CD4-positive, alpha-beta T cell treated with Interleukin-6 for 4 hours (primary cell): Measurements from ENCODE around the gene STX11.
"Not testable (repeated sequence)": the region's sequence is repeated elsewhere in the genome, so short reads cannot be mapped to it uniquely, and the experiment has no call there.

Experiments
- DNase-seq: peaks from one replicate; pipeline ENCODE4 v3.0.0-alpha.2; 2020; ENCODE audit warnings: mixed read lengths

Gene STX11

DNA sequence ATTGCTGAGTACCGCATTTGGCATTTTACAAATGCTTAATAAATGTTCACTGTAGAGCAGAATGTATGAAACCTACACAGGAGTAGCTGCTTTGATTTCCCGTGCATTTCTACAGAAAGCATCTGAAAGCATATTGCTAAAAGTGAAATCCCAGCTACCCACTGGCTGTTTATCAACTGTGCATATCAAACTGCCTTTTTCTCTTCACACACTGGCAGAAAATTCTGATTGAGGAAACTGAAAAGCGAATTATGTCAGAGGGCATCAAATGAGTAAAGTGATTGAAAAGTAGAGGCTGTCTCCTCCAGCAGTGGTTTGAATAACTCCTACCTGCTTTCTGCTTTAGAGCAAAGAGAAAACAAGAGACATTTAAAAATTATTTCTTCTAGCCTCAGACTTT is 28.0 kb downstream of the STX11 start:
- DNase-seq: no peak

DNA sequence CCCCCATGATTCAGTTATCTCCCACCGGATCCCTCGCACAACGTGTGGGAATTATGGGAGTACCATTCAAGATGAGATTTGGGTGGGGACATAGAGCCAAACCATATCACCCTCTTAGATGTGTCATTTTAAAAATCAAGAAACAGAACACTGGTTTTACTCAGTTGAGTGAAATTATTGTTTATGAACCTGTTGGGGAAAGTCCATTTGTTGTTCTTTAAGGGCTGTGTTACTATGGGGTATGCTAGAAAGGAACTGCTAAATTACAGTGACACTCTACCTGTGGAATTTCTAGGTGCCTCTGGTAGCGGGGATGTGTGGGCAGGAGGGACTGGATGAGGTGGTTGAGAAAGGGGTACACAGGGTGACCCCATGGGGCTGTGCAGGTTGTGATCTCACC is 28.9 kb downstream of the STX11 start:
- DNase-seq: no peak

DNA sequence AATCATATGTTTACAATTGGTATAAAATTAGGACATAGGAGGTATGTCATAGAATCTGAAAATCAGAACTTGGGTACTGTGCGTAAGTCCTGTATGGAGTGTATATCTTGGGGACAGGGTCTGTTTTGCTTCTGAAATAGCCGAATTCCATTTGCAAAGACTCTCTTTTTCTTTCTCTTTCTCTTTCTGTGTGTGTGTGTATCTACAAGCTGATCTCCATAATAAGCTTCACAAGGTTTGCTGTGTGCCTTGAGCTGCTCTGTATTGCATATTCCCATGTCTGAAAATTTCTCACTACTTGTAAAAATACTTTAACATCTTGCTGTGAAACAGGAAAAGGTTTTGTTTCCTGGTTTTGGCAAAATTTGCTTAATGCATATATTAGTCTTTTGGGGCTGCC is 29.5 kb downstream of the STX11 start:
- DNase-seq: no peak

DNA sequence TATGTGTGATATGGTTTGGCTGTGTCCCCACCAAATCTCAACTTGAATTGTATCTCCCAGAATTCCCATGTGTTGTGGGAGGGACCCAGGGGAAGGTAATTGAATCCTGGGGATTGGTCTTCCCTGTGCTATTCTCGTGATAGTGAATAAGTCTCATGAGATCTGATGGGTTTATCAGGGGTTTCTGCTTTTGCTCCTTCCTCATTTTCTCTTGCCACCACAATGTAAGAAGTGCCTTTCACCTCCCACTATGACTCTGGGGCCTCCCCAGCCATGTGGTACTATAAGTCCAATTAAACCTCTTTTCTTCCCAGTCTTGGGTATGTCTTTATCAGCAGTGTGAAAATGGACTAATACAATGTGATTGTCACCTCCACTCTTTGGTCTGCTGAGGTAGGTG is 30.0 kb downstream of the STX11 start:
- not testable (repeated sequence) for DNase-seq

DNA sequence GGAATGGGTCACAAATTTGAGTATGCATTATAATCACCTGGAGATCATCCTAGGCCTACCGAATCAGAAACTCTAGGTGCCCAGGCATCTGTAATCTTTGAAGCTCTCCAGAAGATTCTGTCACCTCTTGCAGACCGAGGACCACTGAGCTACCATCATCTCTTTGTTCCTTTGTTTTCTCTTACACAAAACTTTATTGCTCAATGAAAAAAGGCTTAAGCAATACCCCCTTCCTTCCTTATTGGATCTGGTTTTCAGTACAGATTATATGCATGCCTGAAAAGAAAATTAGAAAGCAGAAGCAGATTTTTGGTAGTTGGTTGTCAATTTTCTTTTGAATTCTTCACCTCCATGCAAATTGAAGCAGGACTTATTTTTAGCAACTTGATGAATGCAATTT is 31.3 kb downstream of the STX11 start:
- DNase-seq: no peak

DNA sequence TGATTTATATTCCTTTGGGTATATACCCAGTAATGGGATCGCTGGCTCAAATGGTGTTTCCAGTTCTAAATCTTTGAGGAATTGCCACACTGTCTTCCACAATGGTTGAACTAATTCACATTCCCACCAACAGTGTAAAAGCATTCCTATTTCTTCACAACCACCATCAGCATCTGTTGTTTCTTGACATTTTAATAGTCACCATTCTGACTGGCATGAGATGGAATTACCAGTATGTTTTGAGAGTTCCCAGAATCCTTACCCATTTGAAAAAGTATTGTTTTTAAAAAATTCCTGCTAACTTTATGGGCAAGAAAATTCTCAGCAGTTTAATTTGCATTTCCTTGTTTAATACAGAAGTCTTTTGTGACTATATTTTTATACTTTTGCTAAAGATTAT is 33.9 kb downstream of the STX11 start:
- DNase-seq: not testable (repeated sequence)

DNA sequence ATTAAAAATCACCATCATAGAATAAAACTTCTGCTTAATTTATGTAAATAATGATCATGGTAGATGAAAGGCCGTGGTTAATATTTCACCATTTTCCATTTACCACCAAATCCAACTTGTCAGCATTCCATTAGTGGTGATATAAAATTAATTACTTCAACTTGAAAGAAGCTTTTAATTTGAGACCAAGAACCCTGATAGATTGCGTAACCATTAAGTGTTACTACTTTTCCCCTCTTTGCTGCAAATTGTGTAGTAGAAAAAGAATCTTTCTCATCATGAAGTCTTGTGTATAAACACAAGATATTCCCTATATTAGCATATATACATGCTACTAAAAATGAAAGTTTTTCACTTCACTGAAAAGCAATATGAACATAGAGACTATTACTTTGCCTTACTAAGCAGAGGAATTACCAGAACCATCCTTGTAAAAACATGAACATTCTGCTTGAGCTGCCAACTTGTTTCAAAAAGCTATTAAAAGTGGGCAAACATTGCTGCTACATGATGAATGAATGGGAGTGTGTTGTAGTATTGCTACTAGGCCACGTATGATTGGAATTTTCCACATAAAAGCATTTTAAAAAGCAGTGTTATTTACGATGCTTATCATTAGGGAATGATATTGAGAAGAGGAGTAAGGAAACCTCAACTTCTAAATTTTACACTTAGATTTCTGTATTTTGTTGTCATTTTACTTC is 35.0 kb downstream of the STX11 start:
- no peak for DNase-seq

DNA sequence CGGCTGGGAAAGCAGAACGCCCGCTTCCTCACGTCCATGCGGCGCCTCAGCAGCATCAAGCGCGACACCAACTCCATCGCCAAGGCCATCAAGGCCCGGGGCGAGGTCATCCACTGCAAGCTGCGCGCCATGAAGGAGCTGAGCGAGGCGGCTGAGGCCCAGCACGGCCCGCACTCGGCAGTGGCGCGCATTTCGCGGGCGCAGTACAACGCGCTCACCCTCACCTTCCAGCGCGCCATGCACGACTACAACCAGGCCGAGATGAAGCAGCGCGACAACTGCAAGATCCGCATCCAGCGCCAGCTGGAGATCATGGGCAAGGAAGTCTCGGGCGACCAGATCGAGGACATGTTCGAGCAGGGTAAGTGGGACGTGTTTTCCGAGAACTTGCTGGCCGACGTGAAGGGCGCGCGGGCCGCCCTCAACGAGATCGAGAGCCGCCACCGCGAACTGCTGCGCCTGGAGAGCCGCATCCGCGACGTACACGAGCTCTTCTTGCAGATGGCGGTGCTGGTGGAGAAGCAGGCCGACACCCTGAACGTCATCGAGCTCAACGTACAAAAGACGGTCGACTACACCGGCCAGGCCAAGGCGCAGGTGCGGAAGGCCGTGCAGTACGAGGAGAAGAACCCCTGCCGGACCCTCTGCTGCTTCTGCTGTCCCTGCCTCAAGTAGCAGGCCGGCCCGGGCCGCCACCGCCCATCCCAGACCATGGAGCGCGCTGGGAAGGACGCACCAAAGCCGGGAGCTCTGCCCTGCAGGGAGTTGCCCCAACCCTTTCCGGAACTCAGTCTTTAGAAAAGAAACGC is 36.7 kb downstream of the STX11 start:
- DNase-seq: no peak

DNA sequence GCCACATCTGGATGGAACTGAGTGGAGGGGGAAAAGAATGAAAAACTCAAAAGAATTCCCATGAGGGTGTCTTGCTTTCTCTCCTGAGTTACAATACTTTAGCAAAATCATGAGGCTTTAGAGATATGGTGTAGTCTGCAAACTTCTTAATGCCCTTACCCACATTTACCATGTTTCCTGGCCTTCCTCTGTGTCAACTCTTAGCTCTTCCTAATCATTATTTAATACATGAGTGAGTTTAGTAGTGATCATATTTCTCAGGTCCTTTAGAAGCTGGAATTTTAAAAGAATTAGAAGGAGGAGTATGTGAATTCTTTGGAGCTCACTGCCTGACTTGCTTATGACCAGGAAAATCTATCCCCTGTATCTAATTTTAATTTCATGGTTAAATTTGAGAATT is 39.0 kb downstream of the STX11 start:
- DNase-seq: no peak

DNA sequence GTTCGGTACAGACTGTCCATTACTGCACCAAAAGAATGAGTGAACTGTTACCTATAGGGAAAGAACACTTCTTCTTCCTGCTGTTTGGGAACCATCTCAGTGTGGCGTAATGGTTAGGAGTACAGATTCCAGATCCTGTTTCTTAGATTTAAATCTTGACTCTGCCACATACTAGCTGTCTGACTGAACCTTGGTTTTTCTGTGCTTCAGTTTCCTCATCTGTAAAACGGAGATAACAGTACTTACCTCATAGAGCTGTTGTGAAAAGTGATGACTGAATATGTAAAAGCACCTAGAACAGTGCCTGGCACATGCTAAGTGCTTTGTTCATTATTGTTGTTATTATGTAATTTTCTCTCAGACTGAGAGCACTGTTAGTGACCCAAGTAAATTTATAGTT is 39.8 kb downstream of the STX11 start:
- no peak for DNase-seq

DNA sequence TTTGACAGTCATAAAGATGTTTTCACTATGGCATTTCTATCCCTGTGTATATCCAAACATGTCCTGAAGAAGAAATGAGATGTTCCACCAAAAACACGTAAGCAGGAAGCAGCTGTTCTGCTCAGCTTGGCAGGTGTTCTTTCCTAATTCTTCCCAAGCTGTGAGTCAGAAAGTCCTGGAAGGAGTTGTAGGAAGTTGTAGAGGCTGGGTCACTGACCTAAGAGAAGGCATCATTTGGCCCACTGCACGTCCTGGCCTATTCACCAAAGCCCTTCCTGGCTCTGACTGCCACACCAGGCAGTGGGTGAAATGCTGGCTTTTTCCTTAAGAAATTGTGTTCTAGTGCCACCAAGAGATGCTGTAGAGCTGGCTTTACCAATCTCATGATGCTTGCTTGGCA is 40.3 kb downstream of the STX11 start:
- DNase-seq: no peak

DNA sequence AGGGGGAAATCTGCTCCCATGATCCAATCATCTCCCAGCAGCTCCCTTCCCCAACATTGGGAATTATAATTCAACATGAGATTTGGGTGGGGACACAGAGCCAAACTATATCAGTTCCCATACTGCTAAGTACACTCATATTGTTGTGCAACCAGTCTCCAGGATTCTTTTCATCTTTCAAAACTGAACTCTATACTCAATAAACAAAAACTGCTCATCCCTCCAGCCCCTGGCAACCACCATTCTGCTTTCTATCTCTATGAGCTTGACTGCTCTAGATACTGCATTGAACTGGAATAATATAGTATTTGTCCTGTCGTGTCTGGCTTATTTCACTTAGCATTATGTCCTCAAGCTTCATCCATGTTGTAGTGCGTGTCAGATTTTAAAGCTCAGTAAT is 42.9 kb downstream of the STX11 start:
- no peak for DNase-seq

DNA sequence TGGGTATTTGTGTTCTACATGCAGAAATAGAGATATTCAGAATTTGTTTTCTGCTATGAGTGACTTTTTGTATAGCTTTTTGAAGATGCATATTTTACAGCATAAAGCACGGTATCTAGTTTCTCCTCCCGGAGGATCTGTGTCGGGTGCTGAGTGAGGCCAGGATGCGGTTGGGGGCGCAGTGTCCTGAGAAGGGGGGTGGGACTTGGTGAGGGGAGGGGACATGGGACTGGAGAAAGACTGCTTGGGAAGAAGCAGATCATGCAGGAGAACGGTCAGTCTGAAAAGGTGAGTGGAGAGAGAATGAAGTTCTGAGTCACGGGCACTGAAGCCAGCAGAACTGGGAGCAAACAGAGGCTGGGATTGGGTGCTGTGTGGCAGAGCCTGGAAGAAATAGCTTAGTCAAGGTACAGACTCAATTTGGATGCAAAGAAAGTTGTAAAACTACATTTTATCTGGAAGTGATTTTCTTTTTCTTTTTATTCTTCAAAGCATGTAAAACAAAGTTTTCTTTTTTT is 44.0 kb downstream of the STX11 start:
- DNase-seq: no peak

DNA sequence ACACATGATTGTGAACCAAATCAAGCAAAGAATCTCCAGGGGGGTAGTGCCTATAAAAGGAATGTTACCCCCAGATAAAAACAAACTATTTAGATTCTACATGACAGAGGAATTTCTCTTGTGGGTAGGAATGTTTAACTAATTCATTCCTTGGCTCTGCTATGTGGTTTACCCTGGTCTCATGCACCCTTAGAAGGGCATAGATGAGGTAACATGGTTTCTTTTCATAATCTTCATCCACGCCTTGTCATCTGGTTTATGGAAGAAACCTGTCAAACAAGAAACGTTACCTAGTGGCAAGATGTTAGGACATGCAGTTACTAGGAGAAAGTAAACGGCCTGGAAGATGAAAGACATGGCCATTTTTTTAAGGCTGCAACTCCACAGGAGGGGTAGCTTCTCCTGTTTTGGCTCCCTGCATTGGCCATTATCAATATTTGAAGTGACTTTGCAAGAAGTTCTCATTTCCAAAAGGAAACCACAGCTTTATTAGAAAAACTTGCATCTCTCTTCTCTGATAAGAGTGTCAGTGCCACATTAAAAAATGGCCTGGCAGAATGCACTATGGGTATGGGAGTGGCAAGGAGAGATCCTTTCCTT is 45.5 kb downstream of the STX11 start:
- DNase-seq: no peak

DNA sequence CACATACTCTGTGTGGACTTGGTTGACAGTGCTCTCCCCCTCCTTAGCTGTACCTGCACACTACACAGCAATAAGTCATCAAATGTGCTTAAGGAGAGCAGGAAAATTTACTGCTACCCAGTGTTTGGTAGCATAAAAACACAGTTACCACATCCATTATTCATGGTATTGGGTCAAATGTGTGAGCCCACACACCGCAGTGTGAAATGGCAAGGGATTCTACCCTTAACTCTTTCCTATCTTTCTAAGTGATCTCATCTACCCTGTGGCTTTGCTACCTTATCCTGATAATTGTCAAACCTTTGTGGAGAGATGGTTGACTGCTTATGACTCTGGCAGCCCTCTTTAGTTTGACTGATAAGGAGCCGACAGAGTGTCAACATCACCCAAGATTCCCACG is 47.6 kb downstream of the STX11 start:
- no peak for DNase-seq

DNA sequence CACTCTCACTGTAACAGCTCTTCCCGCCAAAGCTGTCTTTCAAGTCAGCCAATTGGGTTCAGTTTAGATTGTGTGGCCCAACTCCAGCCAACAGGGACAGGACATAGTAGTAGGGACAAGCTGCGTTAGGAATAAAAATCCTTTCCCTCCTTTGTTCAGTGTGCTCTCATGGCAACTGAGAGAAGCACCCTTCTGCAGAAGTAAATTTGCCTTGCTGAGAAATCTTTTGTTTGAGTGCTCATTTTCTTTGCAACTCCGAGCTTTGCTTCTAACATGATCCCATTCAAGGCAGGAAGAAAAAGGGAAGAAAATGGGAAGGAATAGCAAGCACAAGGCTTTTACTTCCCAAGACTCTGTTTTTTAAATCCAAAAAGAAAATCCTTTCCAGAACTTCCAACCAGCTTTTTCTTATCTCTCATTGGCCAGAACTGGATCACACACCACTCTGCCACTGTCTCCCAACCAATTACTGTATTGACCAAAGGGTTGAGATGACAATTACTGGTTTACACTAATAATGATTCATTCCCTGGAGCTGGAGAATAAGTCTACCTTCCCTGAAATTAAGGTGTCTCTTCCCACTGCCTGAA is 52.7 kb downstream of the STX11 start:
- no peak for DNase-seq

DNA sequence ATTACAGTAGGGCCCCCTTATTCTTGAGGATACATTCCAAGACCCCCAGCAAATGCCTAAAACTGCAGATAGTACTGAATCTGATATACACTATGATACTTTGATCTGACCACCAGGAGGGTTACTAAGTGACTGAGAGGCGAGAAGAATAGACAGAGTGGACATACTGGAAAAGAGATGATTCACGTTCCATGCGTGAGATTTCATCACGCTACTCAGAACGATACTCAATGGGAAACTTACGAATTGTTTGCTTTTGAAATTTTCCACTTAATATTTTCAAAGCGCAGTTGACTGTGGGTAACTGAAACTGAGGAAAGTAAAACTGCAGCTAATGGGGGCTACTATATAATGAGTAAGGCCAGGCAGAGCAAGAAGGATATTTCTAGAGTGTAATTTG is 60.8 kb downstream of the STX11 start:
- DNase-seq: no peak

DNA sequence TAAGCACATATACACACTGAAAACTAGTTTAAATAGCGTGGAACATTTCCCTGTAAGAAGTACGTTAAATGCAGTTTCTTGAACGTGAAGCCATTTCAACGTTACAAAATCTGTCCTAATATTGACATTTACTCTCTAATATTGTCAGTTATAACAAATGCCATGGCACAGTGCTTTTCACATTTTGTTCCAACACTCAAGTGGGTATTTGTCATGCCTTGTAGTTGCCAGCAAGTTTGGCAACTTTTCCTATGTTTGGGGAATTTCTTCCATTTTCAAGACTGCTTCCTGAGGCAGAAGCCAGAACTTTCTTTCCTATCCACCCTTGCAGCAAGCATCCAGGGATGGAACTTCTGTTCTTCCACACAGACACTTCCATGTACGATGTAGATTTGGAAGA is 63.0 kb downstream of the STX11 start:
- no peak for DNase-seq

DNA sequence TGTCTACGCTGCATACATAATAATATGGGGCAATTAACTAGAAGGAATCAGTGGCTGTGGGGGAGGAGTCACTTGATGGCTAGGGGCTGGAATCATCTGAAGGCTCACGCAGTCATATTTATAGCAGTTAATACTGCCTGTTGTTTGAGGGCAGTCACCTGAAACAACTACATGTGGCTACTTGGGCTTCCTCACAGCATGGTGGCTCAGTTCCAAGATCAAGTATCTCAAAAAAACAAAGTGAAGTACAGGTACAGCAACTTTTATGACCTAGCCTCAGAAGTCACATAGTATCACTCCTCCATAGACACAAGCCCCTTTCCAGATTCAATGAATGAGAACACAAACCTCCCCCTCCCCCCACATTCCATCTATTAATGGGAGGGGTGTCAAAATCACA is 63.7 kb downstream of the STX11 start:
- DNase-seq: no peak

DNA sequence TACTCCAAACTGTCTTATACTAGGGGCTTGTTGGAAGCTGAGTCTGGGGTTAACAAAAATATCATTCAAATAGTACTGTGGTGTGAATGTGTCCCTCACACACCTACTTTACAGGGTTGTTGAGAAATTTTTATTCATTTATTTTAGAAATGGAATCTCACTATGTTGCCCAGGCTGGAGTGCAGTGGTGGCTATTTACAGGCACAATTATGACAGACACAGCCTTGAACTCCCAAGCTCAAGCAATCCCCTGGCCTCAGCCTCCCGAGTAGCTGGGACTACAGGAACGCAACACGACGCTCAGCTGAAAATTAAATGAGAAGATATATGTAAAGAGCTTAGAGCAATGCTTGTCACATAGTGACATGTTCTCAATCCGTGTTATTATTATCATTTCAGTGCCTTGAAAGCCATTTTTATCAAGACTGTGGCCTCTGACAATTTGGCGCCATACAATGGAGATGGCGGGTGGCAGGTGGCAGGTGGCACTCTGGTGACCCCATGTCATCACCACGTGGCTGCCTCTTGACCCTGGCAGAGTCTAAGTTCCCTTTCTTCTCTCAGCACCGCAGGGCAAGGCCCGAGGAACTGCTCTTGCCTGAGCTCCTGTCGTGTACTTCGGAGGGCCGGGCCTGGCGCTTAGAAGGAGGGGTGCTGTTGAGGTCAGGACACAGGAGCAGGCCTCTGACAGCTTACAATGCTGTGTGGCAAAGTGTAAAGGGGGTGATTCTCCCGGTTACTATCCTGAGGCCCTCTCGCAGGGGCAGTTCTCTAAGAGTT is 64.5 kb downstream of the STX11 start:
- no peak for DNase-seq

DNA sequence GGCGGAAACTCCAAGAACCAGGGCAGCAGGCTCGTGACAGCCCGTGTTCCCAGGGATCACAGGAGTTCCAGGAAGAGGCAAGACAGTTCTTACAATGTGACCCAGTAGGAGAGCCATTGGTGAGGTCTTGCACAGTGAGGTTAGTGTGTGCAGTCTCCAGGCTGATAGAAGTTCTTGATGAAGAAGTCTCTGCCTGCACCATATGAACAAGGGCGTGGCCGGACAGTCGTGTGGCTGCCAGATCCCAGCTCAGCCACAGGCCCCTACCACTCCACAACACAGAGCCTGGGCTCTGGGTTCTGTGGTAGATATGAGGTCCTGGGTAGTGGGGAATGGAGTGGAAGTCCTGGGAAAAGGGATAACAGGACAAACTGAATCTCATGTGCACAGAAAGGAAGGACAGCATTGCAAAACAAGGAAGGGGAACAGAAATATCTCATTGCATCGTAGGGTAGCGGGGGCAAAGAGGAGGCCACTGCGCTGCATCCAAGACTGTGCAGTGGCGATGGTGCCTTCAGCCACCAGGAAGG is 65.2 kb downstream of the STX11 start:
- peak; percentile 47 for DNase-seq

DNA sequence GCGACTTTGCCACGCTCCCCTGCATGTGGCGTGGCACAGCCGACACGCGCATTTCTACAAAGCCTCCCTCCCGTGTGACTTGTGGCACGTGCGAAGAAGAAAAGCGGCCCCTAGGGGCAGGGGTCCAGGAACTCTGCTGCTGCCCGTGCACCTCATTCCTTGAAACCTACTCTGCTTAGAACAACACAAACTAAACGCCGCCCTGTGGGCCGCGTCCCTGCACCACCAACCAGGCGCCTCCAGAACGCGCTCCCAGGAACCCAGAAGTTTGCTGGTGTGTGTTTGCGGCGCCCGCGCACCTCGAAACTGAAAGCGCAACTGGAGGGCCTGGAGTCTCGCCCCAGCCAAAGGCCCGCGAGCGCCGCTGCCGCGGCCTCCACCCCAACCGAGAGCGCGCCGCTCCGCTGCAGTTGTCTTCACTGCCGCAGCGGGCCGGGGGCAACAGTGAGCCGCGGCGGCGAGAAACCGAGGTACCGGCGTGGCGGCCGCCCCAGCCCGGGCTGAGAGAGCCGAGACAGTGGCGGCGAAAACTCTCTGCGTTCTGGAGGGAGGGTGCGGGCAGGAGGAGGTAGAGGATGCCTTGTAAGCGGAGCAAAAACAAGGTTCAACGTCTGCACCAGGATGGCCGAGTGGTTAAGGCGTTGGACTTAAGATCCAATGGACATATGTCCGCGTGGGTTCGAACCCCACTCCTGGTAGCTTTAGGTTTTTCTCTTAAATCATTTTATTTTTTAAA is 65.8 kb downstream of the STX11 start:
- DNase-seq: peak; percentile 91
